Measurements from ENCODE around the gene EYS. TPM values are rescaled to one million over a fixed set of nuclear protein-coding genes. Genes with fewer than 3 reads are reported as not detected.
"Not testable (repeated sequence)": the region's sequence is repeated elsewhere in the genome, so short reads cannot be mapped to it uniquely, and the experiment has no call there.

EYS gene
- total RNA-seq, 1 experiment from 2014 or later: not detected

- DNase-seq (ENCODE audit: extremely low read depth, low read depth): no peak
Measured at GRCh38 chr6:65113581-65113980, 593.4 kb downstream of the EYS start.

GRCh38 chr6:65112435-65112834, 594.6 kb downstream of the EYS start:
- no peak for DNase-seq (ENCODE audit: extremely low read depth, low read depth)

GRCh38 chr6:65110031-65110430, 597.0 kb downstream of the EYS start:
- DNase-seq (ENCODE audit: extremely low read depth, low read depth): no peak

- DNase-seq (ENCODE audit: extremely low read depth, low read depth): no peak
Measured at GRCh38 chr6:65098349-65098748, 608.7 kb downstream of the EYS start.

GRCh38 chr6:65091561-65091960, 615.5 kb downstream of the EYS start:
- no peak for DNase-seq (ENCODE audit: extremely low read depth, low read depth)

- no peak for DNase-seq (ENCODE audit: extremely low read depth, low read depth)
Measured at GRCh38 chr6:65088575-65088974, 618.5 kb downstream of the EYS start.

- no peak for DNase-seq (ENCODE audit: extremely low read depth, low read depth)
Measured at GRCh38 chr6:65081756-65082155, 625.3 kb downstream of the EYS start.

- no peak for DNase-seq (ENCODE audit: extremely low read depth, low read depth)
Measured at GRCh38 chr6:65075705-65076230, 631.3 kb downstream of the EYS start.

GRCh38 chr6:65072500-65072899, 634.5 kb downstream of the EYS start:
- no peak for DNase-seq (ENCODE audit: extremely low read depth, low read depth)

- no peak for DNase-seq (ENCODE audit: extremely low read depth, low read depth)
Measured at GRCh38 chr6:65071480-65071879, 635.5 kb downstream of the EYS start.

GRCh38 chr6:65064844-65065243, 642.2 kb downstream of the EYS start:
- no peak for DNase-seq (ENCODE audit: extremely low read depth, low read depth)

GRCh38 chr6:65059568-65059967, 647.5 kb downstream of the EYS start:
- no peak for DNase-seq (ENCODE audit: extremely low read depth, low read depth)

- no peak for DNase-seq (ENCODE audit: extremely low read depth, low read depth)
Measured at GRCh38 chr6:65055545-65055944, 651.5 kb downstream of the EYS start.

- DNase-seq (ENCODE audit: extremely low read depth, low read depth): no peak
Measured at GRCh38 chr6:65052626-65053025, 654.4 kb downstream of the EYS start.

GRCh38 chr6:65045801-65046200, 661.2 kb downstream of the EYS start:
- DNase-seq (ENCODE audit: extremely low read depth, low read depth): no peak

GRCh38 chr6:65014006-65014405, 693.0 kb downstream of the EYS start:
- DNase-seq (ENCODE audit: extremely low read depth, low read depth): no peak

GRCh38 chr6:65006788-65007187, 700.2 kb downstream of the EYS start:
- no peak for DNase-seq (ENCODE audit: extremely low read depth, low read depth)

GRCh38 chr6:65004283-65004682, 702.7 kb downstream of the EYS start:
- DNase-seq (ENCODE audit: extremely low read depth, low read depth): no peak

GRCh38 chr6:65002882-65003281, 704.1 kb downstream of the EYS start:
- not testable (repeated sequence) for DNase-seq (ENCODE audit: extremely low read depth, low read depth)

GRCh38 chr6:65000815-65001214, 706.2 kb downstream of the EYS start:
- no peak for DNase-seq (ENCODE audit: extremely low read depth, low read depth)

- no peak for DNase-seq (ENCODE audit: extremely low read depth, low read depth)
Measured at GRCh38 chr6:64998204-64998603, 708.8 kb downstream of the EYS start.

GRCh38 chr6:64996301-64996700, 710.7 kb downstream of the EYS start:
- DNase-seq (ENCODE audit: extremely low read depth, low read depth): no peak

- no peak for DNase-seq (ENCODE audit: extremely low read depth, low read depth)
Measured at GRCh38 chr6:64990652-64991304, 716.2 kb downstream of the EYS start.
